Measurements from ENCODE around the gene ALX1.

- peak; percentile 26; the same call in 1 of the 2 replicates for TF ChIP-seq CTCF (conservative IDR thresholded peaks at IDR 0.05; ENCODE audit: low read depth, low read length)
- TF ChIP-seq EZH2 (IDR thresholded peaks at IDR 0.05; ENCODE audit: borderline replicate concordance, low read depth, low read length, poor library complexity, severe bottlenecking): no peak
Observed at GRCh38 chr12:85280165-85280983, at the start of gene ALX1.

All from A673 (cell line).